Activated CD8-positive, alpha-beta T cell treated with anti-CD3 and anti-CD28 coated beads, Interleukin-2, amount 10 ng/mL, durations not matched to agents 7 days and 5 days (primary cell): Measurements from ENCODE around the gene SAC3D1. TPM values are rescaled to one million over a fixed set of nuclear protein-coding genes. Genes with fewer than 3 reads are reported as not detected.

Experiments used
- microRNA-seq: library from miRNA; unstranded; fragments of <30 nt; microRNA quantifications from one replicate; pipeline ENCODE4 v1.2.0, GENCODE V29; 2022
- total RNA-seq, 2 experiments: library from RNA; stranded (reverse); gene quantifications; one replicate each; pipeline ENCODE4 v1.2.3, GENCODE V29; 2021

Gene SAC3D1
- total RNA-seq, 2 experiments from 2014 or later = 36.3 to 36.6 TPM

Small RNA genes within 50 kb of the gene (microRNA-seq; reads per million reads assigned to microRNA genes)
- gene MIR6879 = not detected

Other genes with a start within 250 kb of the SAC3D1 start
- gene MAP4K2, start 238.0 kb upstream of the SAC3D1 start, total RNA-seq = 10 to 100 TPM; 84.2 to 90.2 TPM
- 10 to 100 TPM; 32.9 to 34.0 TPM for gene MEN1, start 230.7 kb upstream of the SAC3D1 start, total RNA-seq
- 1 to 10 TPM in 1 of 2 experiments, under 1 TPM in 1; 0.61 to 1.2 TPM for gene CDC42BPG, start 196.6 kb upstream of the SAC3D1 start, total RNA-seq
- 100 to 1,000 TPM; 145 to 150 TPM for gene EHD1, start 162.6 kb upstream of the SAC3D1 start, total RNA-seq
- gene ATG2A, start 124.0 kb upstream of the SAC3D1 start, total RNA-seq = 10 to 100 TPM; 20.6 to 23.1 TPM
- 10 to 100 TPM; 13.7 to 14.0 TPM for gene PPP2R5B, start 116.5 kb upstream of the SAC3D1 start, total RNA-seq
- gene GPHA2, start 105.3 kb upstream of the SAC3D1 start, total RNA-seq = not detected
- not detected for gene MAJIN, start 69.1 kb upstream of the SAC3D1 start, total RNA-seq
- gene BATF2, start 44.2 kb upstream of the SAC3D1 start, total RNA-seq = under 1 TPM; 0.50 to 0.99 TPM
- gene ARL2, start 27.1 kb upstream of the SAC3D1 start, total RNA-seq = 10 to 100 TPM; 69.1 to 79.2 TPM
- 10 to 100 TPM; 21.2 to 25.7 TPM for gene SNX15, start 13.8 kb upstream of the SAC3D1 start, total RNA-seq
- gene NAALADL1, start 17.3 kb downstream of the SAC3D1 start, total RNA-seq = 1 to 10 TPM; 7.1 to 7.5 TPM
- gene CDCA5, start 42.8 kb downstream of the SAC3D1 start, total RNA-seq = 100 to 1,000 TPM; 127 to 129 TPM
- 10 to 100 TPM; 28.0 to 28.8 TPM for gene ZFPL1, start 43.0 kb downstream of the SAC3D1 start, total RNA-seq
- gene VPS51, start 55.0 kb downstream of the SAC3D1 start, total RNA-seq = 100 to 1,000 TPM; 116 to 131 TPM
- gene TM7SF2, start 70.7 kb downstream of the SAC3D1 start, total RNA-seq = 10 to 100 TPM; 25.3 to 26.1 TPM
- 10 to 100 TPM; 11.6 to 12.4 TPM for gene ZNHIT2, start 76.5 kb downstream of the SAC3D1 start, total RNA-seq
- gene FAU, start 80.9 kb downstream of the SAC3D1 start, total RNA-seq = 1,000 to 10,000 TPM in 1 of 2 experiments, 100 to 1,000 TPM in 1; 986 to 1,038 TPM
- 10 to 100 TPM; 47.3 to 51.1 TPM for gene MRPL49, start 81.1 kb downstream of the SAC3D1 start, total RNA-seq
- gene SYVN1, start 93.3 kb downstream of the SAC3D1 start, total RNA-seq = 10 to 100 TPM; 28.7 to 33.0 TPM
- gene SPDYC, start 129.0 kb downstream of the SAC3D1 start, total RNA-seq = not detected
- gene CAPN1, start 140.7 kb downstream of the SAC3D1 start, total RNA-seq = 100 to 1,000 TPM; 170 to 179 TPM
- 10 to 100 TPM; 63.6 to 76.1 TPM for gene POLA2, start 220.8 kb downstream of the SAC3D1 start, total RNA-seq